Activated CD4-positive, alpha-beta T cell treated with anti-CD3 and anti-CD28 coated beads for 48 hours (primary cell): ENCODE measurements around the gene NASP.
A peak's percentile ranks its signal among the peaks of the same experiment; 100 is the strongest.
"Not testable (repeated sequence)": the region's sequence is repeated elsewhere in the genome, so short reads cannot be mapped to it uniquely, and the experiment has no call there.

ENCODE experiments used
- DNase-seq: peaks from one replicate; pipeline ENCODE4 v3.0.0-alpha.2; 2020

NASP gene

GRCh38 chr1:45569962-45570581 is 13.8 kb upstream of the NASP start:
- peak; percentile 80 for DNase-seq

DNA sequence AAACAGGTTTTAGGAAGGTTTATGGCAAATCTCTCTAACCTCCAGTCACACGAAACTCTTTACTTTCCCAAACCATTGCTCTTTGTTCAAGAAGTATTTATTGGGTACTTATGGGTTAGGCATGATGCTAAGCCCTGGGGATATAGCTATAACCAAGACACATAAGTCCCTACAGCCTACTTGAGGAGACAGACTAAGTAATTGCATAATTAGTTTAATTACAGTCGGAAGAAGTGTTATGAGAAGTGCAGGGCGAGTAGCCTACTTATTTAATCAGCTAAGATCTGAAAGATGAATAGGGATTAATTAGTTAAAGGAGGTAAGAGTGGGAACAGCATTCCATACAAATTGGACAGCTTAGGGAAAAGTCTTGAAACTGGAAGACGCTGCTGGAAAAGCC is 13.2 kb upstream of the NASP start:
- no peak for DNase-seq

DNA sequence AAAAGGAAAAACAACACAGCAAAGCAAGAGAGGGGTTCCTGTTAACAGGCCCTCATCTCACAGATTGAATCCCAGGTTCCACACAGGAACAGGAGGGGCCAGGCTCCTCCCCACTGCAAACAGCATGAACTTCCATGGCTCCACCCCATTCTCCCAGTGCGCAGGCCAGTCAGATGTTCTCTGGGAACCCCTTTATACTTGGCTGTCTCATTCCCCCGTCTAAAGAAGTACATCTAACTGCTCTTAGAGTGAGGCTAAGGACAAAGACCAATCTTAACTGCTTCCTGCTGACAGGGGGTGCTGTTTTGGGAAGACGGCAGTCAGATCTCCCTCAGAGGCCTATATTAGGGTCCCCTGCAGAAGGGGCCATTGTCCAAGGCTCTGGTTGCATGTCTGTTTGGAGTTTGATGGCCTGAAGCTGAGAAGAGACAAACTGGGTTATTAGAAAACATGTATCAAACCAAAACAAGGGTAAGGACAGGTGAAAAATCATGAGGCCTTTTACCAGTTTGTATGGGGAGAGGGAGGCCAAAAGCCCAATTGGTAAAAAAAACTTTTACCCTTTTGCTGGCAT is 10.5 kb upstream of the NASP start:
- DNase-seq, result no peak

DNA sequence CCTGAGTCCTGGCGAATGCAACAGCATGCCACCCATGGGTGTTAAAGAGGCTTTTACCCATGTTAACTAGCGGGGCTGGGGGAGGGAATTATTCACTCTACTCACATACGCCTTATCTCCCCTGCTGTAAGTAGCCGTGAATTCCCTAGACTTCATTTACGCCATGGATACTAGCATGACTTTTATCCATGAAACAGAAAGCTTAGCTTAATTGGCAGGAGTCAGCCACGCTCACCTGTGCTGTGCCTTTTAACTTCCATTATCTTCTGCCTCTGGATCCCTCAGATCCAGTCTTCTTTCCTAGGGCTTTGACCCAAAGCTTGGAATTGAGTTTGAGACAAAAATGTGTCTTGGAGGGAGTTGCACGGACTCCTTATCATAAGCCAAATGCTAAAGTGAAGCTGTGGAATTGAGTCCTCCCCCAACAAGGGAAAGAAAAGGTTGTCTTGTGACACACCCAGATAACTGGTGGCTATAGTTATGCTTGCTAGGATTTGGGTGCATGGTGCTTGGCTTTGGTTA is 9.7 kb upstream of the NASP start:
- no peak for DNase-seq

DNA sequence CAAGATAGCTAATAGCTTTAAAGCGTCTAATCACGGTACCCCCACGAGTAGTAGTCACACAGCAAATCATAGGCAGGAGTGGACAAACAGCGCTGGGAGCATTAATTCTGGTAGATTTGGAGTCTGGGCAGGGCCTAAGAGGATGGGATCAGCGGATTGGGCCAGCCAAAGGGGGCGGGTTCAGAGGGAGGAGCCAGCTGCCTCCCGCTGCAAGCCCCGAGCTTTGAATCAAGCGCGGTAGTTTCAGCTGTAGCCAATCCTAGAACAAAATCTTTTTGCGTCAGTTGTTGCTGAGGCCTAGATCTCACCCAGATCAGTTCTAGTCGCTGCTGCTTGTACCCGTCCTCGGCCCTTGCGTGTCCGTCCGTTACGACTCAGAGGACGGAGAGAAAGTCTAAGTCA is 576 bp upstream of the NASP start:
- DNase-seq, result peak; percentile 96

GRCh38 chr1:45584351-45585109 is 689 bp downstream of the NASP start:
- peak; percentile 93 for DNase-seq

DNA sequence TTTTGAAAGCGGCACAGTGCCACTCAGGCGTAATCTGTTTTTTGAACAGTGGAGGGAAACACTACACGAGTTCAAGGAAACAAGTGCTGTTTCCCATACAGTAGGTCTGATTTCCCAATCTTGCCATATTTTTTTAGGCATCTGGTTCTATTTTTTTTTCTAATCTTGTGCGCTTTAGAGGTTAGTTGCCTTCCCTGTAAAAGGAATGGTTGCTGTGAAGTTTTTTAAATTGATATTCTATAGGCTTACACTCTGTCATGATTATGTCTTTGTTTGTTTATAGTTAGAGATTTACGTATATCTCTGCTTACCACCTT is 1.2 kb downstream of the NASP start:
- no peak for DNase-seq

DNA sequence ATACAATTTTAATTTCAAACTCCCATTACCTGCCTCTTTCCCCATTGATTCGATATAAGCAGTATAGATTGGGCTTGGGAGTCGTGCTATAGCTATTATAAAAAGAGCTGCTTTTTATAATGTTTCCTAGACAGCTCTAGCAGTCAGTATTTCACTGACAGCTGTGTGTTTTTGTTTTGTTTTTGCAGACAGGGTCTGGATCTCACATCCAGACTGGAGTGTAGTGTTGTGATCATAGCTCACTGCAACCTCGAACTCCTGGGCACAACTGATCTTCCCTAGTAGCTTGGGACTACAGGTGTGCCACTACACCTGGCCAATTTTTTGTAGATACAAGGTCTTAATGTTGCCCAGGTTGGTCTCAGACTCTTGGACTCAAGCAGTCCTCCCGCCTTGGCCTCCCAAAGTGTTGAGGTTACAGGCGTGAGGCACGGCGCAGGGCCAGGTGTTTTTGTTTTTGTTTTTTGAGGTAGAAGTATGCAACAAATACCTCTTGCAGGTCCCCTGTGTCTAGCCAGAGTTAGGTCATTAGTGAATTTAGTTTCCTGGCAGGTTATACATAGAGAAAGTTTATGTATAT is 1.7 kb downstream of the NASP start:
- no peak for DNase-seq

- DNase-seq, result no peak
Observed at GRCh38 chr1:45586769-45587168, 2.9 kb downstream of the NASP start.

GRCh38 chr1:45589861-45590260 is 6.0 kb downstream of the NASP start:
- DNase-seq, result no peak

- DNase-seq, result no peak
Observed at GRCh38 chr1:45594412-45594811, 10.6 kb downstream of the NASP start.

GRCh38 chr1:45596765-45597164 is 12.9 kb downstream of the NASP start:
- not testable (repeated sequence) for DNase-seq

DNA sequence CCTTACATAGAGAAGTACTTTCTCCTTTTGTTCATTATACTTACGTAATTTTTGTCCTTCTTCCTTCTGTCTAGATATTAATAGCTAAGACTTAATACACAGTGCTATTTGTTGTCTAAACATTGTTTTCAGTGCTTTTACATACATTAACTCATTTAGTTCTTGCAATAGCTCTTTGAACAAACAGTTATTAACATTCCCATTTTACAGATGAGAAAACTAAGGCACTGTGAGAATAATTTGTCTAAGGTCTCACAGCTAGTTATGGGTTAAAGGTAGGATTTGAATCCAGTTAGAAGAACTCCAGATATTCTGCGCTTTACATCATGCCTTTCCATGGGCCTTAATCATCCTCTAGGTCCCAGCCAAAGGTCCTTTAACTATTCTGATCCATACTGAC is 20.4 kb downstream of the NASP start:
- DNase-seq, result no peak

DNA sequence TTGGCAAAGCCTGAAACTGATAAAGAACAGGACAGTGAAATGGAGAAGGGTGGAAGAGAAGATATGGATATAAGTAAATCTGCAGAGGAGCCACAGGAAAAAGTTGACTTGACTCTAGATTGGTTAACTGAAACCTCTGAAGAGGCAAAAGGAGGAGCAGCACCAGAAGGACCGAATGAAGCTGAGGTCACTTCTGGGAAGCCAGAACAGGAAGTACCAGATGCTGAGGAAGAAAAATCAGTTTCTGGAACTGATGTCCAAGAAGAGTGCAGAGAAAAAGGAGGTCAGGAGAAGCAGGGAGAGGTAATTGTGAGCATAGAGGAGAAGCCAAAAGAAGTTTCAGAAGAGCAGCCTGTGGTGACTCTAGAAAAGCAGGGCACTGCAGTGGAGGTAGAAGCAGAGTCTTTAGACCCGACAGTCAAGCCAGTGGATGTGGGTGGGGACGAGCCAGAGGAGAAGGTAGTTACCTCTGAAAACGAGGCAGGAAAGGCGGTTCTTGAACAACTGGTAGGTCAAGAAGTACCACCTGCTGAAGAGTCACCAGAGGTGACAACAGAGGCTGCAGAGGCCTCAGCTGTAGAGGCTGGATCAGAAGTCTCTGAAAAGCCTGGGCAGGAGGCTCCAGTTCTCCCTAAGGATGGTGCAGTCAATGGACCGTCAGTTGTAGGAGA is 23.7 kb downstream of the NASP start:
- DNase-seq, result no peak

DNA sequence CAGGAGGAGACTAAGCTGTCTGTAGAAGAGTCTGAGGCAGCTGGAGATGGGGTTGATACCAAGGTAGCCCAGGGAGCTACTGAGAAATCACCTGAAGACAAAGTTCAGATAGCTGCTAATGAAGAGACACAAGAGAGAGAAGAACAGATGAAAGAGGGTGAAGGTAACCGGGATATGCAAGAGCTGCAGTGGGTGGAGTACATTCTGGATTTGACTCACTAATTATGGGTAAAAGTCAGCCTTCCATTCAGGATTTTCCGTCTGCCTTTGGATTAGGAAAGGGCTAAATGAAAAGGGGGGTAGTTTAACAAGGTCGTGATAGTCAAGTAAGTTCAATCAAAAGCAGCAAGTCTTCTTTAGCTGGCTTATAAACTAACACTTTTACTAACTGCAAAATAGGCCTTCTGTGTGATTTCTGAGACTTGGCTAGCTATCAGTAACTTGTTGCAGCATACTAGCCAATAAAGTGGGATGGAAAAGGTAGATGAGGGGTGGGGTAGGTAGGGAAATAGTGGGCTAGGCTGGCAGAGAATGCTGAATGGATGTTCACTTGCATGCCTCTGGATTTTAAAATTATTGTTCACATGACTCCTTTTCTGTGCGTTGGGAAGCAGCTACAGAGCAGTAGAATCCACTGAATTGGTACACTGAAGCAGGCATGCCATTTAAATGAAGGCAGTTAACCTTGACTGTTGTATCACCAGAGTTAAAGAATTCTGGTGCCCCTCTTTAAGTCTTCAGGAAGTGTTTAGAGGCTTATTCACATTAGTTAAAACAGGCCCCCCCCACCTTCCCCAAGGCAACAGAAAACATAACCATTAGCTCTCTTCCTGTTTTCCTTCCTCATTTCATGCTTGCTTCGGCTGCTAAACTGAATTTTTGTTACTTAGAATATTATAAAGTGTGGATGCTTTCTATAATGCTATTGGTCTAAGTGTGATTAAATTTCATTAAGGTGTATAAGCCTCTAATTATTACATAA is 24.6 kb downstream of the NASP start:
- no peak for DNase-seq

DNA sequence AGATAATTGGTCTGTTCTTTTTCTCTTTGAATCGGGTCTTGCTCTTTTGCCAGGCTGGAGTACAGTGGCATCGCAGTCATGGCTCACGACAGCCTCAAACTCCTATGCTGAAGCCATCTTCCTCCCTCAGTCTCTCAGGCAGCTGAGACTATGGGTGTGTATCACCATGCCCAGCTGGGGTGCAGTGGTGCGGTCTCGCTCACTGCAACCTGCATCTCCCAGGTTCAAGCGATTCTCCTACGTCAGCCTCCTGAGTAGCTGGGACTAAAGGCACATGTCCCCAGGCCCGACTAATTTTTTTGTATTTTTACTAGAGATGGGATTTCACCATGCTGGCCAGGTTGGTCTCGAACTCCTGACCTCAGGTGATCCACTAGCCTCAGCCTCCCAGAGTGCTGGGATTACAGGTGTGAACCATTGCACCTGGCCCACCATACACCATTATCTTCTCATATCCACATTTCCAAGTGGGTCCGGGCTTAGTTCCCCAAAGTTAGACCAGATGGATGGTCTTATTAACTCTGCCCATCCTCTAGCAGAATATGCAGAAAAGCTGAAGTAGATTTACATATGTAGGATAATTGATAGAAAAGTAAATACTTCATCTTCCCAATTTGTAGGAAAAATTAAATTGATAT is 26.9 kb downstream of the NASP start:
- DNase-seq, result no peak

- no peak for DNase-seq
Observed at GRCh38 chr1:45612941-45613579, 29.2 kb downstream of the NASP start.

GRCh38 chr1:45615885-45616284 is 32.0 kb downstream of the NASP start:
- no peak for DNase-seq

DNA sequence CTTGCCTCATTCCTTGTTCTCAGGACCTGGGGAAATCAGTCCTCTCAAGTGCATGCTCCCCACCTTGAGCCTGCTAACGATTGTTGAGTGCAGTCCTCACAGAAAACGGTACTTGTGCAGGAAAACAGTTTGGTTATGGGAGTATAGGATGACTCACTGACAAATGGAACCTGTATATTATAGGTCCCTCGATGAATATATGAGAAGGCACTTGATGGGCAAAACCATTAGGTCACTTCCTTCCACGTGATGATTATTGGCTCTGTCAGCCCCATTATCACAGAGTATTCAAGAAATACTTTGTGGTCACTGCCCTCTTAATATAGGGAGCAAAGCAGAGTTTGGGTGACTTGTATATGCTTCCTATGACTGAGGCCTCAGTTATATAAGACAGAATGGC is 33.8 kb downstream of the NASP start:
- no peak for DNase-seq

- DNase-seq, result no peak
Observed at GRCh38 chr1:45619149-45619921, 35.5 kb downstream of the NASP start.
